HCT116 (cell line): ENCODE results near the gene LCE7A.
A peak's percentile ranks its signal among the peaks of the same experiment; 100 is the strongest.

Experiments
- CEBPB ChIP-seq: IDR thresholded peaks from 2 replicates; pipeline ENCODE4 v1.6.1; 2012; ENCODE audit warnings: low read depth
- CTCF ChIP-seq, 3 experiments: fragments of 200-600 bp in 1 of 3; sonication (generic) in 1 of 3; IDR thresholded peaks in 2 of 3; conservative IDR thresholded peaks in 1 of 3; 2 replicates each; pipeline ENCODE4 v1.5.1; 2012 to 2017; ENCODE audit warnings: low read depth in 2 of 3, low read length in 2 of 3, antibody characterized with exemption in 1 of 3, borderline replicate concordance in 1 of 3, control low read depth in 1 of 3, mild to moderate bottlenecking in 1 of 3, mixed read lengths in 1 of 3, mixed run types in 1 of 3, moderate library complexity in 1 of 3; ENCODE audit not compliant: insufficient read depth in 1 of 3
- ELF1 ChIP-seq: IDR thresholded peaks from 2 replicates; pipeline ENCODE4 v1.6.1; 2012; ENCODE audit warnings: low read depth, borderline replicate concordance
- EZH2 ChIP-seq: fragments of 200-600 bp; sonication (generic); IDR thresholded peaks from 2 replicates; pipeline ENCODE4 v1.6.1; 2017; ENCODE audit warnings: antibody characterized with exemption, mixed run types
- POLR2A ChIP-seq: IDR thresholded peaks from 2 replicates; pipeline ENCODE4 v1.7.0; 2011; ENCODE audit warnings: borderline replicate concordance; ENCODE audit not compliant: insufficient read depth, insufficient read length; ENCODE audit errors: extremely low read depth
- POLR2AphosphoS5 ChIP-seq: IDR thresholded peaks from 2 replicates; pipeline ENCODE4 v1.6.1; 2011; ENCODE audit warnings: mild to moderate bottlenecking, low read depth, low read length, moderate library complexity
- RAD21 ChIP-seq: IDR thresholded peaks from 2 replicates; pipeline ENCODE4 v1.6.1; 2012; ENCODE audit warnings: low read depth, mild to moderate bottlenecking
- REST ChIP-seq: IDR thresholded peaks from 2 replicates; pipeline ENCODE4 v1.6.1; 2012; ENCODE audit warnings: low read depth
- SIN3A ChIP-seq: IDR thresholded peaks from 2 replicates; pipeline ENCODE4 v1.6.1; 2012; ENCODE audit warnings: low read depth
- SP1 ChIP-seq: IDR thresholded peaks from 2 replicates; pipeline ENCODE4 v1.6.1; 2012; ENCODE audit warnings: low read depth
- TCF7L2 ChIP-seq: IDR thresholded peaks from 2 replicates; pipeline ENCODE4 v1.7.0; 2011; ENCODE audit warnings: borderline replicate concordance, inconsistent platforms; ENCODE audit not compliant: insufficient read depth, insufficient read length; ENCODE audit errors: extremely low read depth
- YY1 ChIP-seq: IDR thresholded peaks from 2 replicates; pipeline ENCODE4 v1.6.1; 2011; ENCODE audit warnings: low read length, low read depth, moderate library complexity, mild to moderate bottlenecking; ENCODE audit not compliant: insufficient replicate concordance; ENCODE audit errors: extremely low read depth
- ZFX ChIP-seq: fragments of 450-650 bp; IDR thresholded peaks from 2 replicates; pipeline ENCODE4 v1.6.1; 2017

GRCh38 chr1:152878042-152878441 lies 18.2 kb downstream of the LCE7A start, which contains the start of gene SMCP:
- TF ChIP-seq POLR2A (no peak), RAD21 (peak; percentile 42), TCF7L2 (no peak), CTCF (IDR thresholded peaks at IDR 0.05 in 2 of 3, conservative IDR thresholded peaks at IDR 0.05 in 1 of 3; ENCODE audit: borderline replicate concordance in 1 of 3, insufficient read depth in 1 of 3, low read depth in 2 of 3, low read length in 2 of 3) (peak; percentile 16 to 65 (median 57); a peak in 5 of 6 replicates), SP1 (no peak), YY1 (no peak), REST (no peak), POLR2AphosphoS5 (no peak), EZH2 (no peak), ELF1 (no peak), SIN3A (no peak), CEBPB (no peak), ZFX (no peak)
